Measurements from ENCODE around the gene SERPINA12. TPM values are rescaled to one million over a fixed set of nuclear protein-coding genes. Genes with fewer than 3 reads are reported as not detected.
"Not testable (repeated sequence)": the region's sequence is repeated elsewhere in the genome, so short reads cannot be mapped to it uniquely, and the experiment has no call there.

The SERPINA12 gene
- total RNA-seq, 1 donor from 2014 or later, result not detected

DNA sequence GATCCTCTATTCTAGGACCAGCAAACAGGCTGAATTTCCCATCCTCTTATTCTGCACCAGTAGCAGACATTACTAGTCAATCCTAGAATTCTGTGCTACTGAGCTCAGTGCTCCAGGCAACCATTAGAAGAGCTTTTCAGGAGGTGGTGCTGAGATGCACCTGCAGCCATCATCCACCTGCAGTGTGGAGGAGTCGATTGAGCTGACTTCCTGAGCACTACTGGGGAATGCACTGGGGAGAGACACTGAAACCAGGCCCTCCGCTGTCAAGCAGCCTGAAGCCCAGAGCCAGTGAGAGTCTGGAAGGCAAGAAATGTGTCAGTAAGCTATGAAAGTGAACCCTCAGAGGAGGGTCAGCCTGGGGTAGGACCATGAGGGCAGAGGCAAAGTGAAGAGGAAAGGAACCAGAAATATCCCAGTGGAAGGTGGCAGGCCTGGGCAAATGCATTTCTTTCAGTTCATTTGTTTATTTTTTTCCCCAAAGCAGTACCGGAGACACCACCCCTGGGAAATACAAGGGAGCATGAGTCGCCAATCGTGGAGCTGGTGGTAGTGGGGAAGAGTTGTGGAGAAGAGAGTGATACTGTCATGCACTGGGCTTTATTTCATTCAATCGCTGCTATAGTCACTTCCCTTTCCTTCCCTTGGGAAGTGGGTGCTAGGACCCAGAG is 28.9 kb upstream of the SERPINA12 start:
- DNase-seq (ENCODE audit: low spot score in 2 of 2), result no peak
- FAIRE-seq, result no peak

DNA sequence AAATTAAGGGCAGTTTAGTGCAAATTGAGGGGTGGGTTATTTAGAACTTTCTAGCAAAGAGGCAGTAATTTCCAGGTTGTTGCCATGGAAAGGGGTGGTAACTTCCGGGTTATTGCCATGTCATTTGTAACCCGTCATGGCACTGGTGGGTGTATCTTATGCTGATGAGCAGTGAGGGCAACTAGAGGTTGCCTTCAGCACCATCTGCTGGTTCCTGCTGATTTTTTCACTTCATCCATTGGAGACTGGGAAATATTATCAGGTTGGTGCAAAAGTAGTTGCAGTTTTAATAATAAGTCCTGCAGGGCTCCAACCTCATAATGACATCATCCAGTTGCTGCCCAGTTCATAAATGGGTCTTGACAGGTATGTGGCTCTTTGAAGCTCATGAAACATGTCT is 27.6 kb upstream of the SERPINA12 start:
- FAIRE-seq, result no peak
- no peak for DNase-seq (ENCODE audit: low spot score in 2 of 2)

DNA sequence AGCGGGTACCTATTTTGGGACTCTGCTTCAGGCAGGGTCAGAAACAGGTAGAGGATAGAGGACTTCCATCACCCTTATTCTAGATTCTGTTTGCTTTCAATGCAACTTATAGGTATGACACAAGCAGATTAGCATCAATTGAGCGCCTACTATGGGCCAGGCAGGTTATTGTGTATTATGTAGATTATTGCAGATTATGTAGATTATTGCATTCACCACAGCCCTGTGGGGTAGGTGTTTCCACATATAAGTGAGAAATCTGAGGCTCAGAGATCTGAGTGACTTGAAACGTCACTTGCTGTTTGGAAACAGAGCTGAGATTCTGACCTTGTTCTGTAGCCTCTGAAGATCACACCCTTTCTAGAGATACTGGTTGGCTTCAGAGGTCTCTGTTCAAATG is 26.2 kb upstream of the SERPINA12 start:
- no peak for FAIRE-seq
- no peak for DNase-seq (ENCODE audit: low spot score in 2 of 2)

DNA sequence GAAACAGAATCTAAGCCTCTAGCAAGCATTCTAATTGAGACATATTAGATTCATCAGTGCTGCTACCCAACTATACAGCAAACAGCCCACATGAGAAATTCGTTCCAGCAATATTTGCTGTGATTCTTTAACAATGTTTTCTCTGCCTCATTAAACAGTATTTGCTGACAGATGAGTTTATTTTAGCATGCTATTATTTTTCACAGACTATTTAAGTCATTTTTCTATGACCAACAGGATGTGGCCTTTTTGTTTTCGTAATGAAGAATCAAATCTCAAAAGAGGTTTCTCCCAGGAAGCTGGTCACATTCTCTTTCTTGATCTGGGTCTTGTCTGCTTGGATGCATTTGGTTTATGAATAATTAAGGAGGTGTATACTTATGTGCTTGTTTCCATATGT is 23.2 kb upstream of the SERPINA12 start:
- DNase-seq (ENCODE audit: low spot score in 2 of 2) (no peak), FAIRE-seq (no peak)

DNA sequence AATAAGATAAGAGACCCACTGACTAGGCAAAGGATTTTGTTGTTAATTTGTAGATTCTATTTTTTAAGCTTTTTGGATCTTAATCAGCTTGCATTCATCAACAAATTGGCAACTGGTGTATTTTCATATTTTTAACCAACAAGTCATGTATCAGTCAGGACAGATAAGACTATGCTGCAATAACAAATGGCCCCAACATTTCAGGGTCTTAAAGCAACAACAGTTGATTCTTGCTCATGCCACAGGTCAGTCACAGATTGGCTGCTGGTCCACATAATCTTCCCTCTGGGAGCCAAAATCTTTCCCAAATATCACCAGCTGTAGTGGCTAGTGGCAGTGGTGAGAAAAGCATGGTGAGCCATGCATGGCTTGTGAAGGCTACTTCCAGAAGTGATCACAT is 21.9 kb upstream of the SERPINA12 start:
- FAIRE-seq, result no peak
- DNase-seq (ENCODE audit: low spot score in 2 of 2), result no peak

DNA sequence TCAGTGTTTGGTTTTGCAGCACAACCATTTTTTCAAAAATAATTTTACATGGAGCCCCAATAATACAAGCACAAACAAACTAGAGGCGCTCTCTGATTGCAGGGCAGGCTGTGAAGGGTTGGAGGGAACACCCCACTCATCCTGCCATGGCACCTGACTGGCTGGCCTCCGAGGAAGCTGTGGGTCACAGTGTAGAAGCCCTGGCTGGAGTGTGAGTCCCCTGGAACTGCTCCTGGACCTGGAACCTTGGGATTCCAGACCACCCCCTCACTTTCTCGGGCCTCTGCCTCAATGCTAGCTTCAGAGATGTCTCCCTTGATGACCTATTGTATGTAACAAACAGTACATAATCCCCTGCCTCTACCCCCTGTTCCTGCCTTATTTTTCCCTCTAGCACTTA is 14.8 kb upstream of the SERPINA12 start:
- FAIRE-seq, result no peak

DNA sequence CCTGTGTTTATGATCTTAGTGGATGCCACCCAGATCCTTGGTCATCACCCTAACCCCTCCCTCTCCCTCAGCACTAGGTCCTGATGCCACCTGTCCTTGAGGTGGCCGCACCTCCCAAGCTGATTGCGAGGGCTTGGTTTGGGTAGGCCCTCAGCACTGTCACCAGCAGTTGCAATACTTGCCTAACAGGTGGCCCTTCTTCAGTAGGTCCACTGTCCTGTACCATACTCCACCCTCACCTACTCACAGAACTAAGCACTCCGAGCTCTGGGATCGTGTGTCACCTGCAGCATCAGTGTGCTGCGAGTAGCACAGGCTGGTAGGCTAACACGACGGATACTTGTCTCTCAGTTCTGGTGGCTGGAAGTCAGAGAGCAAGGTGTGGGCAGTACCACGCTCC is 14.0 kb upstream of the SERPINA12 start:
- FAIRE-seq, result no peak
- no peak for DNase-seq (ENCODE audit: low spot score in 2 of 2)

More for the DNA sequence above, 14.8 kb upstream of the SERPINA12 start:
- no peak for DNase-seq (ENCODE audit: low spot score in 2 of 2)

DNA sequence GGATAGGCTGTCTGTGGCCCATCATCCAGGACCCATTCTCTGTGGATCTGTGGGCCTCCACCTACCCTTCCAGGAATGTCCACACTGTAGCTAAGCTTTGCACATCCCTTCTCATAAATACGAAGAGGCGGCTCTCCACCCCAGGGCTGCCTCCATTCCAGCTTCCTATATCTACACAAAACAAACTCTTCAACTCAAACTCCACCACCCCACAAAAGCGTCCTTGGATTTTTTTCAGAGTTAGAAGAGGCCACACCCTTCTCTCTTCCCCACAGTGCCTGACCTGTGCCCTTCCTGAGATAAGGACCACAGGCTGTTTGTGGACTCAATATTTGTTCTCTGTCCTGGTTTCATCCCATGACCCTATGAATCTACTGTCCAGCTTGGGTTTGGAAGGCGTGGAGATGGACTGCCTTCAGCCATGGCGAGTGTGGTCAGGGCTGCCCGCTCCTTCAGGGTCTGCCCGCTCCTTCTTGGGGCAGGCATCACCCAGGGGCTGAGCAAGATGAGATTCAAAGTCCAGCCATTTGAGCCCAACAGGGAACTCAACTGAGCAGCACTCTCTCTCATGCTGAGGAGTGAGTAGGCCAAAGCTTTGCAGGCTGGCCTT is 13.0 kb upstream of the SERPINA12 start:
- DNase-seq (ENCODE audit: low spot score in 2 of 2), result no peak
- no peak for FAIRE-seq

DNA sequence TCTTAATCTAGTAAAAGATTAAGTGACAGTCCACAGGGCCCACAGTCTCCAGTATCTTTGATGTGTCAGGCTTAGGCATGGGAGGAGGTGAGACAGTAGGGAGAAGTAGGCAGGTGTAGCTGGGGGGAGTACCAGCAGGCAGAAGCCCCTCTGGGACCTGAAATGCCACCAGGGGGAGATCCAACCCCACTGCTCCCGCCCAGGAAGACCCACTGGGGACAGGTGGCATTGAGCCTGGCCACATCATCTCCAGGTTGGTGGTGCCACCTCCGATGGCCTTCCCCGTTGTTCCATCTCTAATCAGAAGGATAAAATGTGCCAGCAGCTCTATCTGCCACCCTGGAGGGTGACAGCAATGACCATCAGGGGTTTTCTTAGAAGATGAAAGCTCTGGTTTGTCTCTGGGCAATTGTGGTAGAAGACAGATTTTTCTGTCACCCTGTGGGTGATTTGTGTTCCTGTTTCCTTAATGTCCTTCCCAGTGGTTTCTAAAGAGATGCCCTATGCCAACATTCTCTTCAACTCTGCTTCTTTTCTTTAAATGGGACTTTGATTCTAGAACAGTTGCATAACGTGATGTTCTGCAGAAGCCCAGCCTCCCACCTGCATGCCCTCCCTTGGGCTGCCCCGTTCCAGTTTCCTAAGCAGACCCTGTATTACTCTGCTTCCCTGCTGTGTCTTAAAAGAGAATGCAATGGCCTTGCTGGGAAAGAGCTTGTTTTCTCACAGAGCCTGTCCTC is 12.3 kb upstream of the SERPINA12 start:
- no peak for DNase-seq (ENCODE audit: low spot score in 2 of 2)
- FAIRE-seq, result no peak

DNA sequence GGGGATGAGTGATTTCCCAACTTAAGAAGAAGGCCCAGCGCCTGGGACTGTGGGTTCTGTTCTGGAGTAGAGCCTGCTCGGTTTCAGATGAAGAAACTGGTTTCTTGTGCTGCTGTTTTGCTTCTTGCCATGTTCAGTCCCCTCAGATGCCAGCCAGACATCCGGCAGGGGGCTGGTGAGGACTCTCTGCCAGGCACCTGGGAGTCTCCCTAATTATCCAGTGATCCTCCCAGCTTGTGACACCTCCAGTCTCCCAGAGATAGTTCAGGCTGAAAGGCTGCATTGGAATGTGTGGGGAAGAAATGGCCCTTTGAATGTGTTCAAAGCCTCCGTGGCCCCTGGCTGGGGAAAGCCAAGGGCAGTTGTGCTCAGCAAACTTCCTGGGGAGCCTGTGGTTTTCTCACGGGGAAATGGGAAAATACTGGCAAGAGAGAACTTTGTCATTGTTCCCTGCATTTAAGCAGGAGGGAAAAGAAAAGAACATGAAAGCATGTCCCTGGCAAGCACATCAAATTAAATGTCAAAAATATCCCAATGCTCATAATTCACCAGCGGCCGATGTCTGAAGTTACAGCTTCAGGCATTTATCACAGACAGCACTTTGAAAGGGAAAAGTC is 8.5 kb upstream of the SERPINA12 start:
- no peak for FAIRE-seq
- no peak for DNase-seq (ENCODE audit: low spot score in 2 of 2)

DNA sequence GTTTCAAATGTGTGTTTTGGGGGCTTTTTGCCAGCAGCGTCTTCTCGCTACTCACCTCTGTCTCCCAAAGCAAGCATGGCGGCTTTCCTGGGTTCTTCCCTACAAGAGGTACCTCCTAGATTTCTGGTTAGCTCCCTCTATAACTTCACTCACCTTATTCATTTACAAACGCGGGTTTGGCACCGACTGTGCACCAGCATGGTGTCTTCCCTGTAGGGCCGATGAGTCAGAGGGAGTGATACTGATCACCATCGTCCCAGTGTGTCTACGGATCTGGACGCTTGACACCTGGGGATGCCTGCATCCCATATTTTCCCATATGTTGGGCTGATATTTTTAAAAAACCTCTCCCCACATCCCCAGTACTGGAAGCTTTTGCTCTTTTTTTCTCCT is 8.0 kb upstream of the SERPINA12 start:
- DNase-seq (ENCODE audit: low spot score in 2 of 2), result no peak
- no peak for FAIRE-seq

DNA sequence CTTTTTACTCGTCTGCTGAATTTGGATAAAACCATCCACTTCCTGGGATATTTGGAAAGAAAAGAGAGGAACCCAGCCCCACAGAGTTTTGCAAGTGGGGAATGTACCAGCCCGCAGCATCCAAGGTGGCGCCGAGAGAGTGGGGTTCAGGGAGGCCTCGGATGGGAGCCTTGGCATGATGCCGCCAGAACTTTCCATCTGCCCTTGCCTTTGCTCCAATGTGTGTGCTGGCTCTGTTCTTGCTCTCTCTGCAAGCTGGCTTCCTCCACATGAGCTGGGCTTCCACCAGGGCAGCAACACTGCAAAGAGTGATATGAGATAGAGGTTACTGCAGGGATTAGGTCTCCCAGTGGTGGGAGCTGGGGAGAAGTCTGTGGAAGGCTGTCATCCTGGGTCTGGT is 6.6 kb upstream of the SERPINA12 start:
- no peak for FAIRE-seq
- no peak for DNase-seq (ENCODE audit: low spot score in 2 of 2)

DNA sequence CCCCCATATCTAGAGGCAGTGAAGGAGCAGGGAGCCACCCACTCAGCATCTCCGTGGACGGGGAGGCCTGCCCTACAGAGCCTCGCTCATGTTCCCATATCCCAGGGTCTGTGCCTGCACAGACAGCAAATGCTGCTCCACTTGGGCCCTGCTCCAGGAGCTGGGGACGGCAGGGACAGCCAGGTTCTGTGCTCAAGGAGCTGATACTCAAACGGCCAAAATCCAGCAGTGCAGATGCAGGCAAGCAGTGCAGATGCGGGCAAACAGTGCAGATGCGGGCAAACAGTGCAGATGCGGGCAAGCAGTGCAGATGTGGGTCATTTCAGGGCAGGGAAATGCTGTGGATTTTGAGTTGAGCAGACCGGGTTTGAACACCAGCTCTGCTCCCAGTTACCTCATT is 6.2 kb upstream of the SERPINA12 start:
- no peak for DNase-seq (ENCODE audit: low spot score in 2 of 2)
- FAIRE-seq, result no peak

DNA sequence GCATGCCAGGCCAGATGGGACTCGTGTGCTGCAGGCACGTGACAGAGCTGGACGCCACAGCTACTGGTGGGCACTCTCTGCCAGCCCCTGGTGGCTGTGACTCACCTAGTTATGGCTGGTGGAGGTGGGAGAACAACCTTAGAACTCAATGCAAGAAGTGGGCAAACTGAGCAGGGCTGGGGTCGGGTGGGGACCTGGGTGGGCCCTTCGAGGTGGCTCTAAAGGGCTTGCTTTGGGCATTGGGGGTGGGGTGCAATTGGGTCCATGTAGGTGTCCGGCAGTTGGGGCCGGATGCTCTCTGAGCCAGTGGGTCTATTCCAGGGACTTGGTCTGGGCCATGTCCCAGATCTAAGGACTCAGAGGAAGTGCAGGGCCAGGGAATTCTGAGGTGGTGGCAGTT is 5.1 kb upstream of the SERPINA12 start:
- FAIRE-seq (no peak), DNase-seq (ENCODE audit: low spot score in 2 of 2) (no peak)

DNA sequence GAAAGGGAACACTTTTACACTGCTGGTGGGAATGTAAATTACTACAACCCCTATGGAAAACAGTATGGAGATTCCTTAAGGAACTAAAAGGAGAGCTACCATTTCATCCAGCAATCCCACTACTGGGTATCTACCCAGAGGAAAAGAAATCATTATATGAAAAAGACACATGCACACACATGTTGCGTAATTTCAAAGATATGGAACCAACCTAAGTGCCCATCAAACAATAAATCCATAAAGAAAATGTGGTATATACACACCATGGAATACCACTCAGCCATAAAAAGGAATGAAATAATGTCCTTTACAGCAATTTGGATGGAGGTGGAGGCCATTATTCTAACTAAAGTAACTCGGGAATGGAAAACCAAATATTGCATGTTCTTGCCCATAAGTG is 1.2 kb upstream of the SERPINA12 start:
- FAIRE-seq; DNase-seq (ENCODE audit: low spot score in 2 of 2): not testable (repeated sequence)

DNA sequence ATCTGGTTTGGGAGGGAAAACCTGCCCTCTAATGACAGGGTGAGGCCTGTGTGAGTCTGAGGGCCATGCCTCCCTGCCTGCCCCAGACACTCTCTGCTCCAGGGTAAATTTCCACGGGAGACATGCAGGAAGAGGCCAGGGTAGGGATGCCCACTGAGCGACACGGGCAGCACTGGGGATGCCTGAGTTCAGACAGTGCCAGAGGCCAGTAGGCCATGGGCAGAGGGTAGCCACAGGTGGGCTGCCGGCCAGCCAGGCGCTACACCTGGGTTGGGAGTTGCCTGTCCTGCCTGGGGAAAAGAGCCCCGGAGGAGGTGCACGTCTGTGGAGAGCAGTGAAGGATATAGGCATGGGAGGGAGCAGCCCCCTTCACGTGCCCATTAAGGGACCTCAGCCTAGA is 3.6 kb downstream of the SERPINA12 start:
- FAIRE-seq (no peak), DNase-seq (ENCODE audit: low spot score in 2 of 2) (no peak)

DNA sequence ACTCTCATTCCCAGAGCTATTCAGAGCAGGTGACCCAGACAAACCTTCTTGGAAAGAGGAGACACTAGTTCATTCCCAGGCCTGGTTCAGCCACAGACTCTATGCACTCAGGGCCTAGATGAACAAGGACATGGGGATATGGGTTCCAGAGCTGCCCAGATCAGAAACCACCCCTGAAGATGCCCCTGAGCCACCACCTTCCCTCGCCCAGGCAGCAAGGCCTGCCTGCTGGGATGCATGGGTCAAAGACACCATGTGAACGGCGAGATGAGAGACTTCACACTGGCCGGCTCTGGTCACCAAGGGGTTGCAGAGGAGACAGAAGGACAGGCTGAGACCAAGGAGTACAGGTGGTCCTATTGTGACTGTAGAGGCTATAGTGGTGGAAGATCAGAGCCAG is 4.1 kb downstream of the SERPINA12 start:
- no peak for DNase-seq (ENCODE audit: low spot score in 2 of 2)

DNA sequence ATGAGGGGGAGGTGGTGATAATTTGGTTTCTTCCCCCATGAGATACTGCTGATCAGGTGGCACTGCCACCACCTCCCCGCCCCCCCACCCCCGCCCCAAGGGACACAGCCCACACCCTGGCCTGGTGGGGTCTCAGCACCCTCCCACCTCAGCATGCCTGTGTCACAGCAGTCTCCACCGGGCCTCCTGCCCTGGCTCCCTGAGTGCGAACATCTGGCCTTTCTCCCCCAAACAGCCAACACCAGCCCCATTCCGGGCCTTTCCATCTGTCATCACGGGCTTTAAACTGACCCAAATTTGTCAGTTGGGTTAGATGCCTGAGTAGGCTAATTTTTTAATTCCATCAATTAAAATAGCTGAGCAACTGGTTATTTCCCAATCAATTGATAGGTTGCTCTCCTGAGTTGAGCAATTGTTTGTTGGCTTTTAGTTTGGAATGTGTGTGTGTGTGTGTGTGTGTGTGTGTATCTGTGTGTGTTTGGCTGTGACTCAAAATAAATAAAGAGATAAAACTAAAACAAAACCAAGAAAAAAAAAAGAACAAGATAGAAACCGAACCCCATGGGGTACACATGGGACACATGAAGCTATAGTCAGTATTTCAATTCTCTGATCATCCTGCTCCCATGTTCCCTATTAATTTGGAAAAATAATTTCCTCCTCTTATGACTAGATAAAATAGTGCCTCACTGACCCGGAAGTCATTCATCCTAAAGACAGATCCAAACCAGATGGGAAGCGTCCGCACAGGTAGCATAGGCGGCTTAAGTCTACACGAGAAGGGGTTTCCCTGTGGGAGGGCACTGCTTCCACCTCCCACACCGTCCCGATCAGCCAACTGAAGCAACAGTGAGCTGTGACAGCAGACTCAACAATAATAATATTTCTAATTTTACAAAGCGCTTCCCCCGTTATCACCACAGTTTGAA is 7.4 kb downstream of the SERPINA12 start:
- FAIRE-seq, result no peak
- no peak for DNase-seq (ENCODE audit: low spot score in 2 of 2)

More for the DNA sequence above, 4.1 kb downstream of the SERPINA12 start:
- no peak for FAIRE-seq

DNA sequence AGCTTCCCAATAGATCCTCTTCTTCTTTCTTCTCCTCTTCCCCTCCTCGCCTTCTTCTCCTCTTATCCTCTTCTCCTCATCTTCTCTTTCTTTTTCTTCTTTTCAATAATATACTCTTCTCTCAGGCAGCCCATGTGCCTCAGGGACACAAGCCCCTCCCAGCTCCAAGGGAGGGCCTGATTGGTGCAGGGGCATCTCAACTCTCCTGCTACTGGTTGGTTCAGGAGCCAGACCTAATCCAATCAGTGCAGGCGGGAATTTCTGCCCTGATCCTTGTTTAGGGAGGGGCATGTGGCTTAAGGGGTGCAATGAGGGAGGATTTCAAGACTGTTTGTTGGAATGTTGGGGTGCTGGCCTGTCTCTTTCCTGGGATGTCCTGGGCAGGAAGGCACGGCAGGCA is 9.0 kb downstream of the SERPINA12 start:
- DNase-seq (ENCODE audit: low spot score in 2 of 2) (no peak), FAIRE-seq (no peak)

DNA sequence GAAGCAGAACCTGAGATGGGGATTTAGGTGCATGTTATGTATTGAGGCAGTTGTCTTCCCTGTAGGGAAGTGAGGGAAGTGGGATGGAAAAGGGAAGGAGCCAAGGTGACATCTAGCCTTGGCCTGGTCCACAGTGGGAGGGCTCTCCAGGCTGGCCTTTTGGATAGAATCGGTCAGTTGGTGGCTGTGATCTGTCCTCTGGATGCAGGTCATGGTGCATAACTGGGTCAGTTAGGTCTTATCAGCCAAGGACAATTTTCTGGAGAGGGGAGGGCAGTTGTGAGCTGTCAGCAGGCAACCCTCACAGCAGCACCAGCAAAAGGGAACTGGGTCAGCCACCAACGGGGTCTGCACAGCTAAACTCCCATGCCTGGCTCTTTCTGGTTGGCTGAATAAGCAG is 9.6 kb downstream of the SERPINA12 start:
- no peak for DNase-seq (ENCODE audit: low spot score in 2 of 2)
- no peak for FAIRE-seq
